GM12873 (cell line): Measurements from ENCODE around the gene CPOX.

Experiments used
- CTCF ChIP-seq: IDR thresholded peaks from 2 replicates; pipeline ENCODE4 v1.5.1; 2012; ENCODE audit warnings: low read depth, mild to moderate bottlenecking, moderate library complexity, low read length, control low read depth; ENCODE audit not compliant: insufficient read depth; ENCODE audit errors: missing control alignments

Gene CPOX

GRCh38 chr3:98558100-98558827 is 35.1 kb downstream of the CPOX start:
- no peak for TF ChIP-seq CTCF

- TF ChIP-seq CTCF = no peak
Measured at GRCh38 chr3:98557324-98558010, 35.9 kb downstream of the CPOX start.

- no peak for TF ChIP-seq CTCF
Measured at GRCh38 chr3:98556164-98557130, 37.0 kb downstream of the CPOX start.

- TF ChIP-seq CTCF = no peak
Measured at GRCh38 chr3:98555025-98555379, 38.4 kb downstream of the CPOX start.

GRCh38 chr3:98554580-98554979 is 38.8 kb downstream of the CPOX start:
- TF ChIP-seq CTCF = no peak

- no peak for TF ChIP-seq CTCF
Measured at GRCh38 chr3:98553753-98554152, 39.7 kb downstream of the CPOX start.

- no peak for TF ChIP-seq CTCF
Measured at GRCh38 chr3:98553021-98553563, 40.3 kb downstream of the CPOX start.
